PFSK-1 (cell line): Measurements from ENCODE around the gene PIK3CD.

Experiments
- FOXP2 ChIP-seq: optimal IDR thresholded peaks from 2 replicates; pipeline ENCODE3; 2011; ENCODE audit warnings: borderline replicate concordance, control low read depth, inconsistent platforms; ENCODE audit not compliant: insufficient read depth; ENCODE audit errors: extremely low read length, extremely low read depth
- POLR2AphosphoS5 ChIP-seq: IDR thresholded peaks from 2 replicates; pipeline ENCODE4 v1.6.1; 2012; ENCODE audit warnings: low read depth, mild to moderate bottlenecking, control low read depth, low read length, moderate library complexity
- SIN3A ChIP-seq: IDR thresholded peaks from 2 replicates; pipeline ENCODE4 v1.6.1; 2012; ENCODE audit warnings: mild to moderate bottlenecking, low read length, moderate library complexity, borderline replicate concordance; ENCODE audit not compliant: insufficient read depth
- TF ChIP-seq, protein P1 (sequence below), 2 experiments: IDR thresholded peaks; 2 replicates each; pipeline versions ENCODE4 v1.6.1 to v1.8.0; 2011 to 2012; ENCODE audit warnings: low read depth in 2 of 2, low read length in 2 of 2, control low read depth in 1 of 2, inconsistent platforms in 1 of 2, mild to moderate bottlenecking in 1 of 2, moderate library complexity in 1 of 2; ENCODE audit not compliant: insufficient read depth in 1 of 2

DNA sequence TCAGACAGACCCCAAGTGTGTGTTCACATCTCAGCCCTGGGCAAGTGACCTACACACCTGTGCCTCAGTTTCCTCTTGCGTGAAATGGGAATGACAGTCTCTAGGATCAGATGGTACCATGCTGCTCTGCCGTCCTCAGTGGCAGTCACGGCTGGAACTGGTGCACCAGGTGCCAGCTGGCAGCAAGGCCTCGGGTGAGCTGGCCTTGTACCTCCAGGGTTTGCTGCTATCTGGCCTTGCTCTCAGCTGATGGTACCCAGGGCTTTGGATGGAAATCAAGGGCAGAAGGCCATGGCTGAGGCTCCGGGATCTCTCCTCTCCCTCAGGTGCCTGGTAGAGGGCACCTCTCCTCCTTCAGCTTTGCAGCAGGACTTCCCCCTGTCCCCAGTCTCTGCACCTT lies 41.5 kb upstream of the PIK3CD start:
- TF ChIP-seq POLR2AphosphoS5 (no peak), SIN3A (no peak), FOXP2 (no peak)
- TF ChIP-seq, protein P1, sequence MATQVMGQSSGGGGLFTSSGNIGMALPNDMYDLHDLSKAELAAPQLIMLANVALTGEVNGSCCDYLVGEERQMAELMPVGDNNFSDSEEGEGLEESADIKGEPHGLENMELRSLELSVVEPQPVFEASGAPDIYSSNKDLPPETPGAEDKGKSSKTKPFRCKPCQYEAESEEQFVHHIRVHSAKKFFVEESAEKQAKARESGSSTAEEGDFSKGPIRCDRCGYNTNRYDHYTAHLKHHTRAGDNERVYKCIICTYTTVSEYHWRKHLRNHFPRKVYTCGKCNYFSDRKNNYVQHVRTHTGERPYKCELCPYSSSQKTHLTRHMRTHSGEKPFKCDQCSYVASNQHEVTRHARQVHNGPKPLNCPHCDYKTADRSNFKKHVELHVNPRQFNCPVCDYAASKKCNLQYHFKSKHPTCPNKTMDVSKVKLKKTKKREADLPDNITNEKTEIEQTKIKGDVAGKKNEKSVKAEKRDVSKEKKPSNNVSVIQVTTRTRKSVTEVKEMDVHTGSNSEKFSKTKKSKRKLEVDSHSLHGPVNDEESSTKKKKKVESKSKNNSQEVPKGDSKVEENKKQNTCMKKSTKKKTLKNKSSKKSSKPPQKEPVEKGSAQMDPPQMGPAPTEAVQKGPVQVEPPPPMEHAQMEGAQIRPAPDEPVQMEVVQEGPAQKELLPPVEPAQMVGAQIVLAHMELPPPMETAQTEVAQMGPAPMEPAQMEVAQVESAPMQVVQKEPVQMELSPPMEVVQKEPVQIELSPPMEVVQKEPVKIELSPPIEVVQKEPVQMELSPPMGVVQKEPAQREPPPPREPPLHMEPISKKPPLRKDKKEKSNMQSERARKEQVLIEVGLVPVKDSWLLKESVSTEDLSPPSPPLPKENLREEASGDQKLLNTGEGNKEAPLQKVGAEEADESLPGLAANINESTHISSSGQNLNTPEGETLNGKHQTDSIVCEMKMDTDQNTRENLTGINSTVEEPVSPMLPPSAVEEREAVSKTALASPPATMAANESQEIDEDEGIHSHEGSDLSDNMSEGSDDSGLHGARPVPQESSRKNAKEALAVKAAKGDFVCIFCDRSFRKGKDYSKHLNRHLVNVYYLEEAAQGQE (IDR thresholded peaks at IDR 0.05; ENCODE audit: insufficient read depth in 1 of 2, low read depth in 2 of 2, low read length in 2 of 2), result no peak
